GM21381 (cell line): ENCODE data around the gene TEAD3.

Source experiments
- ATAC-seq: cut with Tn5 transposase; IDR thresholded peaks from one replicate; pipeline ENCODE4 v1.9.1; 2021; ENCODE audit warnings: mild to moderate bottlenecking, moderate library complexity; ENCODE audit not compliant: unreplicated experiment

TEAD3 gene

GRCh38 chr6:35427435-35427834 is 69.4 kb downstream of the TEAD3 start:
- no peak for ATAC-seq

GRCh38 chr6:35426074-35426473 is 70.8 kb downstream of the TEAD3 start:
- no peak for ATAC-seq

- ATAC-seq: no peak
These were observed 71.6 kb downstream of the TEAD3 start for GRCh38 chr6:35425284-35425683.
